ENCODE data around the gene DAPP1.

GRCh38 chr4:99838927-99839326, 22.3 kb downstream of the DAPP1 start:
- TF ChIP-seq, protein P1, sequence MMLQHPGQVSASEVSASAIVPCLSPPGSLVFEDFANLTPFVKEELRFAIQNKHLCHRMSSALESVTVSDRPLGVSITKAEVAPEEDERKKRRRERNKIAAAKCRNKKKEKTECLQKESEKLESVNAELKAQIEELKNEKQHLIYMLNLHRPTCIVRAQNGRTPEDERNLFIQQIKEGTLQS (IDR thresholded peaks at IDR 0.05; ENCODE audit: borderline replicate concordance, extremely low read depth, low read depth, low read length) = no peak
- TF ChIP-seq CTCF (IDR thresholded peaks at IDR 0.05 in 2 of 3, conservative IDR thresholded peaks at IDR 0.05 in 1 of 3; ENCODE audit: control insufficient read depth in 2 of 3, extremely low read depth in 1 of 3, insufficient read depth in 1 of 3, low read depth in 3 of 3, low read length in 3 of 3) (no peak), PKNOX1 (IDR thresholded peaks at IDR 0.05) (no peak), EGR1 (IDR thresholded peaks at IDR 0.05; ENCODE audit: borderline replicate concordance in 1 of 2, low read depth in 2 of 2, low read length in 2 of 2) (no peak), POLR2A (IDR thresholded peaks at IDR 0.05; ENCODE audit: low read depth, low read length) (no peak), NFYA (IDR thresholded peaks at IDR 0.05; ENCODE audit: borderline replicate concordance, low read depth, low read length) (no peak), EZH2 (IDR thresholded peaks at IDR 0.05; ENCODE audit: borderline replicate concordance, control insufficient read depth, low read depth, low read length) (no peak), POLR2AphosphoS5 (IDR thresholded peaks at IDR 0.05; ENCODE audit: low read length) (no peak), PBX3 (IDR thresholded peaks at IDR 0.05; ENCODE audit: insufficient replicate concordance, low read depth, low read length) (no peak)
- TF ChIP-seq, protein P2, sequence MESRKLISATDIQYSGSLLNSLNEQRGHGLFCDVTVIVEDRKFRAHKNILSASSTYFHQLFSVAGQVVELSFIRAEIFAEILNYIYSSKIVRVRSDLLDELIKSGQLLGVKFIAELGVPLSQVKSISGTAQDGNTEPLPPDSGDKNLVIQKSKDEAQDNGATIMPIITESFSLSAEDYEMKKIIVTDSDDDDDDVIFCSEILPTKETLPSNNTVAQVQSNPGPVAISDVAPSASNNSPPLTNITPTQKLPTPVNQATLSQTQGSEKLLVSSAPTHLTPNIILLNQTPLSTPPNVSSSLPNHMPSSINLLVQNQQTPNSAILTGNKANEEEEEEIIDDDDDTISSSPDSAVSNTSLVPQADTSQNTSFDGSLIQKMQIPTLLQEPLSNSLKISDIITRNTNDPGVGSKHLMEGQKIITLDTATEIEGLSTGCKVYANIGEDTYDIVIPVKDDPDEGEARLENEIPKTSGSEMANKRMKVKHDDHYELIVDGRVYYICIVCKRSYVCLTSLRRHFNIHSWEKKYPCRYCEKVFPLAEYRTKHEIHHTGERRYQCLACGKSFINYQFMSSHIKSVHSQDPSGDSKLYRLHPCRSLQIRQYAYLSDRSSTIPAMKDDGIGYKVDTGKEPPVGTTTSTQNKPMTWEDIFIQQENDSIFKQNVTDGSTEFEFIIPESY (IDR thresholded peaks at IDR 0.05) = no peak
- TF ChIP-seq, protein P3, sequence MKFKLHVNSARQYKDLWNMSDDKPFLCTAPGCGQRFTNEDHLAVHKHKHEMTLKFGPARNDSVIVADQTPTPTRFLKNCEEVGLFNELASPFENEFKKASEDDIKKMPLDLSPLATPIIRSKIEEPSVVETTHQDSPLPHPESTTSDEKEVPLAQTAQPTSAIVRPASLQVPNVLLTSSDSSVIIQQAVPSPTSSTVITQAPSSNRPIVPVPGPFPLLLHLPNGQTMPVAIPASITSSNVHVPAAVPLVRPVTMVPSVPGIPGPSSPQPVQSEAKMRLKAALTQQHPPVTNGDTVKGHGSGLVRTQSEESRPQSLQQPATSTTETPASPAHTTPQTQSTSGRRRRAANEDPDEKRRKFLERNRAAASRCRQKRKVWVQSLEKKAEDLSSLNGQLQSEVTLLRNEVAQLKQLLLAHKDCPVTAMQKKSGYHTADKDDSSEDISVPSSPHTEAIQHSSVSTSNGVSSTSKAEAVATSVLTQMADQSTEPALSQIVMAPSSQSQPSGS (IDR thresholded peaks at IDR 0.05; ENCODE audit: low read length) = no peak
